ENCODE data around the gene HPCAL1.

The HPCAL1 gene

GRCh38 chr2:10399358-10399757 lies 96.7 kb downstream of the HPCAL1 start:
- Histone ChIP-seq H3K27me3 (ENCODE audit: control insufficient read depth, insufficient read depth, low read length) (no peaks in the 10 kb centered on the region), H3K9ac (ENCODE audit: low read length) (no peak overlapping the region), H3K9me3 (ENCODE audit: control insufficient read depth, low read depth, low read length) (no peaks in the 10 kb centered on the region), H3K4me1 (ENCODE audit: control insufficient read depth, low read depth, low read length) (no peaks in the 10 kb centered on the region), H3K36me3 (ENCODE audit: control insufficient read depth, low read depth, low read length) (no peaks in the 10 kb centered on the region), H3K27ac (ENCODE audit: low read length) (no peak overlapping the region), H3K4me3 (ENCODE audit: low read length) (no peak overlapping the region)

- H3K9ac ChIP-seq (ENCODE audit: low read length), result no peak overlapping the region
- H3K4me3 ChIP-seq (ENCODE audit: low read length), result no peak overlapping the region
- H3K27ac ChIP-seq (ENCODE audit: low read length), result no peak overlapping the region
Measured at GRCh38 chr2:10400002-10400401, 97.3 kb downstream of the HPCAL1 start.

GRCh38 chr2:10400568-10400977 lies 97.9 kb downstream of the HPCAL1 start:
- Histone ChIP-seq H3K4me1 (ENCODE audit: control insufficient read depth, low read depth, low read length) (no peaks in the 10 kb centered on the region), H3K27ac (ENCODE audit: low read length) (no peak overlapping the region), H3K9me3 (ENCODE audit: control insufficient read depth, low read depth, low read length) (no peaks in the 10 kb centered on the region), H3K36me3 (ENCODE audit: control insufficient read depth, low read depth, low read length) (no peaks in the 10 kb centered on the region), H3K4me3 (ENCODE audit: low read length) (no peak overlapping the region), H3K27me3 (ENCODE audit: control insufficient read depth, insufficient read depth, low read length) (no peaks in the 10 kb centered on the region), H3K9ac (ENCODE audit: low read length) (no peak overlapping the region)

More at GRCh38 chr2:10400002-10400401, 97.3 kb downstream of the HPCAL1 start:
- Histone ChIP-seq H3K27me3 (ENCODE audit: control insufficient read depth, insufficient read depth, low read length) (no peaks in the 10 kb centered on the region), H3K9me3 (ENCODE audit: control insufficient read depth, low read depth, low read length) (no peaks in the 10 kb centered on the region), H3K36me3 (ENCODE audit: control insufficient read depth, low read depth, low read length) (no peaks in the 10 kb centered on the region), H3K4me1 (ENCODE audit: control insufficient read depth, low read depth, low read length) (no peaks in the 10 kb centered on the region)

DNA sequence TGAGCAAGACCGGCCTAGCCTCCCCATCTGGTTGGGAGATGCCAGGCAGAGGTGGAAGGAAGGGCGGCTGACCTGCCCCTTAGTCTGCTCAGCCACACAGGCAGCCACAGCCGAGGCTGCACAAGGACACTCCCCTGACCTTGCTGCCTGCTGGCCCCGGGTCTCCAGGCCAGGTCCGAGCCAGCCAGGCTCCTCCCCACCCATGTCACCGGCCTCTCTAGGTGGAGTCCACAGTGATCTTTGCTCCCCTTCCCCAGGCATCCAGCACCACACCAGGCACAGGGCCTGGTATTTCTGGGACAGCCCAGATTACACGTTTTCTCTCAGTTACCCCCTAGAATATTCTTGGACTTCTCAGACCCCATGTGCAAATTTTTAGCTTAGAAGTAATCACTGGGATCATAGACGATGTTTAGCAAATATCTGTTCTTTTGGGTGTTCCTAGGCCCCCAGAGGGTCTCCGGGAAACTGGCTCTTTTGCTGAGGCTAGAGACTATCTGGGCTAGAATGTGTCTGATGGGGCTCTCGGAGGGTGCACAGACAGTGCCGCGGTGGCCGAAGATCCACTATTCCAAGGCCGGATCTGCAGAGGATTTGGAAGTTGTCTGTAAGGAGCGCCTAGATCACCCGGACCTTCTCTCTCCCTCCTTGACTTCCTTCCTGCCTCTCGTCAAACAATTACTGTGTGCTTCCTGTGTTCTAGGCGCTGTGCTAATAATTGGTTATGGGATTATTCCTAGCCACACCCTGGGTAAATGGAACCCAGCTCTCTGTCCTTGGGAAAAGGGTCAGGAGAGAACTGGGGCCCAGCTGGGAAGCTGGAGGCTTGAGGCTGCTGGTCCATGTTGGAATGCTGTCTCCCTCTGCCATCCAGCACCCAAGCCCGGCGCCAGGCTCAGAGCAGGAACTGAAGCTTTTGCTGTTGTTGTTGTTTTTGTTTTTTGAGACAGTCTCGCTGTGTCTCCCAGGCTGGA lies 98.6 kb downstream of the HPCAL1 start:
- Histone ChIP-seq H3K9ac (ENCODE audit: low read length) (no peak overlapping the region), H3K4me3 (ENCODE audit: low read length) (no peak overlapping the region), H3K4me1 (ENCODE audit: control insufficient read depth, low read depth, low read length) (no peaks in the 10 kb centered on the region), H3K27me3 (ENCODE audit: control insufficient read depth, insufficient read depth, low read length) (no peaks in the 10 kb centered on the region), H3K27ac (ENCODE audit: low read length) (no peak overlapping the region), H3K36me3 (ENCODE audit: control insufficient read depth, low read depth, low read length) (no peaks in the 10 kb centered on the region), H3K9me3 (ENCODE audit: control insufficient read depth, low read depth, low read length) (no peaks in the 10 kb centered on the region)

DNA sequence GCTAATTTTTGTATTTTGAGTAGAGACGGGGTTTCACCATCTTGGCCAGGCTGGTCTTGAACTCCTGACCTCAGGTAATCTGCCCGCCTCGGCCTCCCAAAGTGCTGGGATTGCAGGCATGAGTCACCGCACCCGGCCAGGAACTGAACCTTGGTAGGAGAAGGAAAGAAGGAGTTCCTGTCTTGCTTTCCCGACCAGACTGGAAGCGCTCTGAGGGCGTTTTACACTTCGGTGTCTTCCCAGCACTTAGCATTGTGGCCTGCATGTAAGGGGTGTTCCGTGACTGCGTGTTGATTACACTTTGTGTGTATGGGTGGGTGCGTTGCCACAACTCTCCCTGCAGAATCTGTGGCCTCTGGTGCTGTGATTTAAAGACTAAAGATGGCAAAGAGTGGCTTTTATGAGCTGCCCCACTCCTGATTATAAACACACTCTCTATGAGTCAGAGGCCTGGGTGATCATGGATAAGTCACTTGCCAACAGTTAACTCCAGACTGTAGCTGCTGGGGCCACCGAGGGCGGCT lies 99.4 kb downstream of the HPCAL1 start:
- Histone ChIP-seq H3K27me3 (ENCODE audit: control insufficient read depth, insufficient read depth, low read length) (no peaks in the 10 kb centered on the region), H3K9ac (ENCODE audit: low read length) (no peak overlapping the region), H3K36me3 (ENCODE audit: control insufficient read depth, low read depth, low read length) (no peaks in the 10 kb centered on the region), H3K9me3 (ENCODE audit: control insufficient read depth, low read depth, low read length) (no peaks in the 10 kb centered on the region), H3K27ac (ENCODE audit: low read length) (no peak overlapping the region), H3K4me3 (ENCODE audit: low read length) (no peak overlapping the region), H3K4me1 (ENCODE audit: control insufficient read depth, low read depth, low read length) (no peaks in the 10 kb centered on the region)

GRCh38 chr2:10402653-10403215 lies 100.0 kb downstream of the HPCAL1 start:
- Histone ChIP-seq H3K4me1 (ENCODE audit: control insufficient read depth, low read depth, low read length) (no peaks in the 10 kb centered on the region), H3K9me3 (ENCODE audit: control insufficient read depth, low read depth, low read length) (no peaks in the 10 kb centered on the region), H3K36me3 (ENCODE audit: control insufficient read depth, low read depth, low read length) (no peaks in the 10 kb centered on the region), H3K27me3 (ENCODE audit: control insufficient read depth, insufficient read depth, low read length) (no peaks in the 10 kb centered on the region), H3K9ac (ENCODE audit: low read length) (no peak overlapping the region), H3K27ac (ENCODE audit: low read length) (no peak overlapping the region), H3K4me3 (ENCODE audit: low read length) (no peak overlapping the region)

DNA sequence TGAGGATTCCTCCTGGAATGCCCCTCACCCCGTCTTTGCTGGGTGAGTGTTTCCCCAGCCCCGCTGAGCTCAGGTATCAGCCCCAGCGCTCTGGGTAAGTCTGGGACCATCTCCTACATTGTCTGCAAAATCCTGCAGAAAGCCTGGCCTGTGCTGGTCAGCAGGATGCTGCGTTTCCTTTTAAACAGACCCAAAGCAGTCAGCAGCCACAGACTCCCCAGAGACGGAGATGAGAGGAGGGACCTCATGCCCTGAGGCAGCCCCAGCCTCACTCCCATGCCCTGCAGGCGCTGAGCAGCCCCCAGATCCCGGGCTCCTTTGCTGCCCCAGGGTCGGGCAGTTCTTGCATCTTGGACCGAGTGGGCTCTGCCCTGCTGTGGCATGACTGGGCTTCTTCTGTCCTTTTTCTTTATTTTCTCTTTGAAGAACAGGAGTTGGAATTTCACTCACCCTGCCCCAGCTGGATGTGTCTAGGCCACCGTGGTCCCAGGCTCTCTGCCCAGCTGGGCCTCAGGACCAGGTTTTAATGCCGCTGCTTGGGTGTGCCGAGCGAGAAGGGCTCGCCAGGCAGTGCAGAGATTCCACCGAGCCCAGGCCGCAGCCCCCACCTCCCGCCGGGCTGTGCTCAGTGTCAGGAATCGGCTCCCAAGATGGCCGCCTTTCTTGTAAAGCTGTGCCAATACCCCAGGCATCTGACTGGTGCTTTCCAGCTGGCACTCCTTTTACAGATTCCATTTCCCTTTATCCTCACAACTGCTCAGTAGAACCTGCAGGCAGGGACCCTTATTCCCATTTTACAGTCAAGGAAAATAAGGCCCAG lies 101.8 kb downstream of the HPCAL1 start:
- H3K27me3 ChIP-seq (ENCODE audit: control insufficient read depth, insufficient read depth, low read length), result no peaks in the 10 kb centered on the region
- H3K36me3 ChIP-seq (ENCODE audit: control insufficient read depth, low read depth, low read length), result no peaks in the 10 kb centered on the region
- H3K4me1 ChIP-seq (ENCODE audit: control insufficient read depth, low read depth, low read length), result peaks cover 5% of the 10 kb centered on the region
- no peaks in the 10 kb centered on the region for H3K9me3 ChIP-seq (ENCODE audit: control insufficient read depth, low read depth, low read length)
- H3K4me3 ChIP-seq (ENCODE audit: low read length), result no peak overlapping the region
- H3K9ac ChIP-seq (ENCODE audit: low read length), result no peak overlapping the region
- no peak overlapping the region for H3K27ac ChIP-seq (ENCODE audit: low read length)

DNA sequence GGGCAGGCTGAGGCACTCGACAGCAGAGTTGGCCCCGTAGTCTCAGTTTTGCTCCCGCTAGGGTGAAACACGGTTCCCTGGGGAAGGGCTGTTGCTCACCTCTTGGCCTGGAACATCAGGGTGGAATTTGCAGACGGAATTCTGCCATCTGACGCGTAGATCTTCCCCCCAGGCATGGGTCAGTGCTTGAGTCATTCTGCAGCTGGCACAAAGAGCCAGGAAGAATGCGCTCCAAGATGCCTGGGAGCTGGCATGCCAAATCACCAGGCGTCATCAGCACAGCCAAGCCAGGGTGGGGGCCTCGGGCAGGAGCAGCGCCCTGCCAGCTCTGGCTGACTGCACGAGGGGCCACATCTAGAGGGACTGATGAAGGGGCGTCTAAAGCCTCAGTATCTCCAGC lies 102.7 kb downstream of the HPCAL1 start:
- Histone ChIP-seq H3K4me3 (ENCODE audit: low read length) (no peak overlapping the region), H3K36me3 (ENCODE audit: control insufficient read depth, low read depth, low read length) (no peaks in the 10 kb centered on the region), H3K27me3 (ENCODE audit: control insufficient read depth, insufficient read depth, low read length) (no peaks in the 10 kb centered on the region), H3K9me3 (ENCODE audit: control insufficient read depth, low read depth, low read length) (no peaks in the 10 kb centered on the region), H3K9ac (ENCODE audit: low read length) (no peak overlapping the region), H3K27ac (ENCODE audit: low read length) (no peak overlapping the region), H3K4me1 (ENCODE audit: control insufficient read depth, low read depth, low read length) (peaks cover 5% of the 10 kb centered on the region)

DNA sequence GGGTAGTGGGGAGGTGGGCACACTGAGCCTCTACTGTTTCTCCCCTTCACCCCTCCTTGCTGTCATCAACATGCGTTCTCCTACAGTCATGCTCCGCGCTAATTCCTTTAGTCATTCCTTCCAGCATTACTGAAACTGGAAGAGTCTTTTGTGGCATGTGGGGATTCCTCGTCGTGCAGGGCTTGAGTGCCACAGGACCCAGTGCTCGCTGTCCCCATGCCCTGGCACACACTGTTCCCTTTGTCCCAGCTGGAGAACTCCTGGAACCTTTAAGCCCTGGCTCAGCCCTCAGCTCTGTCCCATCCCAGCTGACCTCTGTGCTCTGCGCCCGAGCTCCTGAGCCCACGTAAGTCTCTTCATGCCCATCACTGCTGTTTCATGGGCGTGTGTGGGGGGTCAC lies 103.3 kb downstream of the HPCAL1 start:
- Histone ChIP-seq H3K9ac (ENCODE audit: low read length) (no peak overlapping the region), H3K36me3 (ENCODE audit: control insufficient read depth, low read depth, low read length) (no peaks in the 10 kb centered on the region), H3K27me3 (ENCODE audit: control insufficient read depth, insufficient read depth, low read length) (no peaks in the 10 kb centered on the region), H3K4me1 (ENCODE audit: control insufficient read depth, low read depth, low read length) (peaks cover 5% of the 10 kb centered on the region), H3K9me3 (ENCODE audit: control insufficient read depth, low read depth, low read length) (no peaks in the 10 kb centered on the region), H3K4me3 (ENCODE audit: low read length) (no peak overlapping the region), H3K27ac (ENCODE audit: low read length) (no peak overlapping the region)

DNA sequence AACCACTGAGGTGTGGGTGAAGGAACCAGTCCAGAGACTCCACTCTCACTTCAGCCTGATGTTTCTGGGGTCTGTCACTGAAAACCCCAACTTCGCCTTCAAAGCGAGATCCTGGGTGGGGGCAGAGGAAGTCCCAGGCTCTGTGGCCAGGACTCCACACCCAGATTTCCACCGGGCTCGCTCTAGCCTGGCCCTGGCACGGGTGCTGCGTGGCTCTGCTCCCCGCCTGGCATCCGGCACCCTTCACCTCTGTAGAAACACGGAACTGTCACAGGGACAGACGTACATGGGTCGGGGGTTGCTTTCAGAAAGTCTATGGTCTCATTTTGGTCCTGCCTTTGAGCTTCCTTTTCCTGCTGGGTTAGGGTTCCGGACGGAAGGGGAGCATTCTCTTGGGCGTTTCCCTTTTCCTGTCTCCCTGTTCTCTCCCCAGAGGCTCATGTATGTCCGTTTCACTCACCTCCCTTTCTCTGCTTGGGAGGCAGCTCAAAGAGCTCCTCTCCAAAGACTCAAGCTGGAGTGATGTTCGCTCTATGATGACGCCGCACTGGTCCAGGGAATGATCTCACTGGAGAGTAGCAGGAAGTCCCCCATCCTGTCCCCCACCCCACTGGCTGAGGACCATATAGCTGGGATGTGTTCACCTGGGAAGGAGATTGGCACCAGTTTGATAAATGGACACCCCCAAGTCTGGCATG lies 103.9 kb downstream of the HPCAL1 start:
- Histone ChIP-seq H3K27ac (ENCODE audit: low read length) (no peak overlapping the region), H3K4me1 (ENCODE audit: control insufficient read depth, low read depth, low read length) (peaks cover 5% of the 10 kb centered on the region), H3K4me3 (ENCODE audit: low read length) (no peak overlapping the region), H3K9ac (ENCODE audit: low read length) (no peak overlapping the region), H3K27me3 (ENCODE audit: control insufficient read depth, insufficient read depth, low read length) (no peaks in the 10 kb centered on the region), H3K36me3 (ENCODE audit: control insufficient read depth, low read depth, low read length) (no peaks in the 10 kb centered on the region), H3K9me3 (ENCODE audit: control insufficient read depth, low read depth, low read length) (no peaks in the 10 kb centered on the region)

GRCh38 chr2:10407432-10407831 lies 104.7 kb downstream of the HPCAL1 start:
- H3K27me3 ChIP-seq (ENCODE audit: control insufficient read depth, insufficient read depth, low read length), result no peaks in the 10 kb centered on the region
- H3K27ac ChIP-seq (ENCODE audit: low read length), result no peak overlapping the region
- H3K4me1 ChIP-seq (ENCODE audit: control insufficient read depth, low read depth, low read length), result peaks cover 5% of the 10 kb centered on the region
- no peaks in the 10 kb centered on the region for H3K9me3 ChIP-seq (ENCODE audit: control insufficient read depth, low read depth, low read length)
- no peak overlapping the region for H3K9ac ChIP-seq (ENCODE audit: low read length)
- H3K4me3 ChIP-seq (ENCODE audit: low read length), result no peak overlapping the region
- H3K36me3 ChIP-seq (ENCODE audit: control insufficient read depth, low read depth, low read length), result no peaks in the 10 kb centered on the region
